Naive B cell (primary cell): ENCODE data around the gene RELN. TPM values are rescaled to one million over a fixed set of nuclear protein-coding genes. Genes with fewer than 3 reads are reported as not detected.
A peak's percentile ranks its signal among the peaks of the same experiment; 100 is the strongest.

Experiments
- ATAC-seq, 2 donors: fragments of 150-1000 bp; cut with Tn5 transposase; 2 replicates each; pipeline ENCODE4 v1.10.0; 2021; ENCODE audit warnings: low read depth in 2 of 2, mild to moderate bottlenecking in 2 of 2, moderate library complexity in 2 of 2
- DNase-seq: peaks from one replicate; pipeline ENCODE4 v3.0.0; 2022
- H3K27ac Mint-ChIP-seq, 6 donors: one replicate each; pipeline ENCODE4 v1.8.0; 2020 to 2022; ENCODE audit warnings: mild to moderate bottlenecking in 6 of 6, mixed read lengths in 6 of 6, moderate library complexity in 5 of 6, inconsistent platforms in 2 of 6
- H3K27me3 Mint-ChIP-seq, 3 donors: one replicate each; pipeline ENCODE4 v1.8.0; 2021 to 2022; ENCODE audit warnings: mixed read lengths in 3 of 3, mild to moderate bottlenecking in 1 of 3
- H3K36me3 Mint-ChIP-seq, 2 donors: one replicate each; pipeline ENCODE4 v1.8.0; 2020 to 2022; ENCODE audit warnings: mixed read lengths in 2 of 2, inconsistent platforms in 1 of 2, mild to moderate bottlenecking in 1 of 2
- H3K4me1 Mint-ChIP-seq, 3 donors: one replicate each; pipeline ENCODE4 v1.8.0; 2020 to 2022; ENCODE audit warnings: mixed read lengths in 3 of 3, inconsistent platforms in 1 of 3, mild to moderate bottlenecking in 1 of 3, moderate library complexity in 1 of 3
- H3K4me3 Mint-ChIP-seq, 8 donors: one replicate each; pipeline ENCODE4 v1.8.0; 2020 to 2022; ENCODE audit warnings: mild to moderate bottlenecking in 8 of 8, mixed read lengths in 8 of 8, moderate library complexity in 8 of 8, inconsistent platforms in 2 of 8
- H3K9me3 Mint-ChIP-seq, 7 donors: one replicate each; pipeline ENCODE4 v1.8.0; 2020 to 2022; ENCODE audit warnings: mixed read lengths in 7 of 7, mild to moderate bottlenecking in 5 of 7, inconsistent platforms in 2 of 7, moderate library complexity in 1 of 7
- polyA plus RNA-seq, 6 donors: library from polyadenylated mRNA; unstranded; fragments of 300-500 nt; fragmentation: Illumina TruSeq; gene quantifications; one replicate each; pipeline ENCODE4 v1.2.3, GENCODE V29; 2021; ENCODE audit warnings: low read depth in 6 of 6

RELN gene
- polyA plus RNA-seq, 6 donors from 2014 or later = not detected

GRCh38 chr7:103636153-103636552 is 353.3 kb downstream of the RELN start:
- no peak overlapping the region for H3K4me3 Mint-ChIP-seq
- DNase-seq (no peak), ATAC-seq (no peak)
- no peaks in the 10 kb centered on the region for H3K4me1 Mint-ChIP-seq
- H3K9me3 Mint-ChIP-seq = no peaks in the 10 kb centered on the region
- peaks cover 0 to 7% (median 0%) of the 10 kb centered on the region in 3 donors for H3K27me3 Mint-ChIP-seq
- no peaks in the 10 kb centered on the region for H3K36me3 Mint-ChIP-seq
- no peak overlapping the region for H3K27ac Mint-ChIP-seq

- H3K4me3 Mint-ChIP-seq = no peak overlapping the region
- DNase-seq = no peak
- no peak for ATAC-seq
- H3K27ac Mint-ChIP-seq = no peak overlapping the region
- H3K27me3 Mint-ChIP-seq = peaks cover 0 to 8% (median 7%) of the 10 kb centered on the region in 3 donors
- peaks cover 0 to 1% (median 0%) of the 10 kb centered on the region in 7 donors for H3K9me3 Mint-ChIP-seq
- H3K36me3 Mint-ChIP-seq = no peaks in the 10 kb centered on the region
- no peaks in the 10 kb centered on the region for H3K4me1 Mint-ChIP-seq
Measured at GRCh38 chr7:103632972-103633371, 356.5 kb downstream of the RELN start.

- H3K27me3 Mint-ChIP-seq = peaks cover 0 to 8% (median 1%) of the 10 kb centered on the region in 3 donors
- H3K9me3 Mint-ChIP-seq = peaks cover 0 to 1% (median 0%) of the 10 kb centered on the region in 7 donors
- no peaks in the 10 kb centered on the region for H3K36me3 Mint-ChIP-seq
- ATAC-seq (no peak), DNase-seq (no peak)
- no peak overlapping the region for H3K4me3 Mint-ChIP-seq
- no peaks in the 10 kb centered on the region for H3K4me1 Mint-ChIP-seq
- H3K27ac Mint-ChIP-seq = no peak overlapping the region
Measured at GRCh38 chr7:103632005-103632639, 357.3 kb downstream of the RELN start.

GRCh38 chr7:103630318-103630717 is 359.1 kb downstream of the RELN start:
- DNase-seq (no peak), ATAC-seq (no peak)
- Mint-ChIP-seq H3K9me3 (peaks cover 0 to 1% (median 0%) of the 10 kb centered on the region in 7 donors), H3K27ac (no peak overlapping the region), H3K4me1 (no peaks in the 10 kb centered on the region), H3K4me3 (no peak overlapping the region), H3K27me3 (peaks cover 0 to 13% (median 0%) of the 10 kb centered on the region in 3 donors), H3K36me3 (no peaks in the 10 kb centered on the region)

- peaks cover 0 to 13% (median 0%) of the 10 kb centered on the region in 3 donors for H3K27me3 Mint-ChIP-seq
- no peak for DNase-seq
- H3K4me1 Mint-ChIP-seq = no peaks in the 10 kb centered on the region
- no peak overlapping the region for H3K4me3 Mint-ChIP-seq
- no peak for ATAC-seq
- H3K27ac Mint-ChIP-seq = no peak overlapping the region
- H3K36me3 Mint-ChIP-seq = no peaks in the 10 kb centered on the region
- peaks cover 0 to 1% (median 0%) of the 10 kb centered on the region in 7 donors for H3K9me3 Mint-ChIP-seq
Measured at GRCh38 chr7:103628742-103629141, 360.7 kb downstream of the RELN start.

GRCh38 chr7:103626776-103627175 is 362.7 kb downstream of the RELN start:
- ATAC-seq (no peak), DNase-seq (no peak)
- no peak overlapping the region for H3K4me3 Mint-ChIP-seq
- H3K27ac Mint-ChIP-seq = no peak overlapping the region
- no peaks in the 10 kb centered on the region for H3K36me3 Mint-ChIP-seq
- peaks cover 0 to 1% (median 0%) of the 10 kb centered on the region in 7 donors for H3K9me3 Mint-ChIP-seq
- H3K4me1 Mint-ChIP-seq = no peaks in the 10 kb centered on the region
- peaks cover 0 to 22% (median 8%) of the 10 kb centered on the region in 3 donors for H3K27me3 Mint-ChIP-seq

GRCh38 chr7:103622274-103622673 is 367.2 kb downstream of the RELN start:
- Mint-ChIP-seq H3K27ac (peak overlapping the region in 1 of 6 donors; percentile 68), H3K4me1 (no peaks in the 10 kb centered on the region), H3K27me3 (peaks cover 14 to 35% (median 30%) of the 10 kb centered on the region in 3 donors), H3K9me3 (peaks cover 0 to 6% (median 0%) of the 10 kb centered on the region in 7 donors), H3K4me3 (no peak overlapping the region), H3K36me3 (no peaks in the 10 kb centered on the region)
- DNase-seq (no peak), ATAC-seq (no peak)

- DNase-seq = no peak
- H3K4me3 Mint-ChIP-seq = no peak overlapping the region
- no peak overlapping the region for H3K27ac Mint-ChIP-seq
- peaks cover 4 to 14% (median 7%) of the 10 kb centered on the region in 3 donors for H3K27me3 Mint-ChIP-seq
- no peak for ATAC-seq
- no peaks in the 10 kb centered on the region for H3K4me1 Mint-ChIP-seq
- H3K9me3 Mint-ChIP-seq = peaks cover 0 to 2% (median 0%) of the 10 kb centered on the region in 7 donors
- H3K36me3 Mint-ChIP-seq = no peaks in the 10 kb centered on the region
Measured at GRCh38 chr7:103613655-103614642, 375.5 kb downstream of the RELN start.

GRCh38 chr7:103609778-103610177 is 379.7 kb downstream of the RELN start:
- H3K4me1 Mint-ChIP-seq = no peaks in the 10 kb centered on the region
- H3K9me3 Mint-ChIP-seq = no peaks in the 10 kb centered on the region
- no peak for DNase-seq
- H3K36me3 Mint-ChIP-seq = no peaks in the 10 kb centered on the region
- ATAC-seq = no peak
- H3K27me3 Mint-ChIP-seq = peaks cover 0 to 16% (median 5%) of the 10 kb centered on the region in 3 donors
- H3K27ac Mint-ChIP-seq = no peak overlapping the region
- no peak overlapping the region for H3K4me3 Mint-ChIP-seq

- H3K36me3 Mint-ChIP-seq = no peaks in the 10 kb centered on the region
- ATAC-seq (no peak), DNase-seq (no peak)
- H3K9me3 Mint-ChIP-seq = no peaks in the 10 kb centered on the region
- no peak overlapping the region for H3K4me3 Mint-ChIP-seq
- H3K4me1 Mint-ChIP-seq = no peaks in the 10 kb centered on the region
- H3K27me3 Mint-ChIP-seq = peaks cover 0 to 22% (median 11%) of the 10 kb centered on the region in 3 donors
- H3K27ac Mint-ChIP-seq = no peak overlapping the region
Measured at GRCh38 chr7:103605640-103606039, 383.8 kb downstream of the RELN start.

GRCh38 chr7:103598326-103598905 is 391.0 kb downstream of the RELN start:
- H3K4me1 Mint-ChIP-seq = no peaks in the 10 kb centered on the region
- no peak for DNase-seq
- H3K4me3 Mint-ChIP-seq = no peak overlapping the region
- H3K36me3 Mint-ChIP-seq = no peaks in the 10 kb centered on the region
- H3K27ac Mint-ChIP-seq = no peak overlapping the region
- peaks cover 11 to 19% (median 18%) of the 10 kb centered on the region in 3 donors for H3K27me3 Mint-ChIP-seq
- H3K9me3 Mint-ChIP-seq = peaks cover 0 to 2% (median 0%) of the 10 kb centered on the region in 7 donors
- no peak for ATAC-seq

GRCh38 chr7:103597606-103598005 is 391.9 kb downstream of the RELN start:
- Mint-ChIP-seq H3K9me3 (peaks cover 0 to 2% (median 0%) of the 10 kb centered on the region in 7 donors), H3K27me3 (peaks cover 11 to 19% (median 18%) of the 10 kb centered on the region in 3 donors), H3K27ac (no peak overlapping the region), H3K4me1 (no peaks in the 10 kb centered on the region), H3K36me3 (no peaks in the 10 kb centered on the region), H3K4me3 (no peak overlapping the region)
- no peak for ATAC-seq
- DNase-seq = no peak

GRCh38 chr7:103594186-103594585 is 395.3 kb downstream of the RELN start:
- no peaks in the 10 kb centered on the region for H3K4me1 Mint-ChIP-seq
- H3K36me3 Mint-ChIP-seq = no peaks in the 10 kb centered on the region
- H3K9me3 Mint-ChIP-seq = peaks cover 0 to 4% (median 0%) of the 10 kb centered on the region in 7 donors
- H3K4me3 Mint-ChIP-seq = no peak overlapping the region
- H3K27ac Mint-ChIP-seq = no peak overlapping the region
- no peak for DNase-seq
- no peak for ATAC-seq
- peaks cover 0 to 18% (median 8%) of the 10 kb centered on the region in 3 donors for H3K27me3 Mint-ChIP-seq
